LNCAP (cell line): ENCODE results near the gene BTBD2.

Source experiments
- TF ChIP-seq, protein P1 (sequence below): fragments of 450-650 bp; IDR thresholded peaks from 2 replicates; pipeline ENCODE4 v1.5.1; 2017; ENCODE audit warnings: mild to moderate bottlenecking

BTBD2 gene

DNA sequence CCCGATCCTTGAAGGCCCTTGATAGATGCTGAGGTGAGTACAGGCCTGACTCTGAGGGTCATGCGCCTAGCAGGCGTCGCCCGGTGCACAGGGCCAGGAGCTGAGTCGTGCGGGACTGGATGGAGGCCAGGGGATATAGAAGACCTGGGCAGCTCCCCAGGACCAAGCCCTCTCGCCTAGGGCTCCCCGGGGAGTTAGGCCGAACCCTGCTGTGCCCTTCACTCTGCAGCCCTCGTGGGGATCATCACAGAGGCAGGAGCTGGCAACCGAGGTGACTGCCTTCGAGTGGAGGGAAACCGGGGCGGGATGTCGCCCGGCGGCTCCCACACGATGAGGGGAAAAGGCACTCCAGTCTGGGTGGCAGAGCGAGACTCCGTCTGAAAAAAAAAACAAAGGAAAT is 62.9 kb downstream of the BTBD2 start:
- TF ChIP-seq, protein P1, sequence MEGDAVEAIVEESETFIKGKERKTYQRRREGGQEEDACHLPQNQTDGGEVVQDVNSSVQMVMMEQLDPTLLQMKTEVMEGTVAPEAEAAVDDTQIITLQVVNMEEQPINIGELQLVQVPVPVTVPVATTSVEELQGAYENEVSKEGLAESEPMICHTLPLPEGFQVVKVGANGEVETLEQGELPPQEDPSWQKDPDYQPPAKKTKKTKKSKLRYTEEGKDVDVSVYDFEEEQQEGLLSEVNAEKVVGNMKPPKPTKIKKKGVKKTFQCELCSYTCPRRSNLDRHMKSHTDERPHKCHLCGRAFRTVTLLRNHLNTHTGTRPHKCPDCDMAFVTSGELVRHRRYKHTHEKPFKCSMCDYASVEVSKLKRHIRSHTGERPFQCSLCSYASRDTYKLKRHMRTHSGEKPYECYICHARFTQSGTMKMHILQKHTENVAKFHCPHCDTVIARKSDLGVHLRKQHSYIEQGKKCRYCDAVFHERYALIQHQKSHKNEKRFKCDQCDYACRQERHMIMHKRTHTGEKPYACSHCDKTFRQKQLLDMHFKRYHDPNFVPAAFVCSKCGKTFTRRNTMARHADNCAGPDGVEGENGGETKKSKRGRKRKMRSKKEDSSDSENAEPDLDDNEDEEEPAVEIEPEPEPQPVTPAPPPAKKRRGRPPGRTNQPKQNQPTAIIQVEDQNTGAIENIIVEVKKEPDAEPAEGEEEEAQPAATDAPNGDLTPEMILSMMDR: no peak

DNA sequence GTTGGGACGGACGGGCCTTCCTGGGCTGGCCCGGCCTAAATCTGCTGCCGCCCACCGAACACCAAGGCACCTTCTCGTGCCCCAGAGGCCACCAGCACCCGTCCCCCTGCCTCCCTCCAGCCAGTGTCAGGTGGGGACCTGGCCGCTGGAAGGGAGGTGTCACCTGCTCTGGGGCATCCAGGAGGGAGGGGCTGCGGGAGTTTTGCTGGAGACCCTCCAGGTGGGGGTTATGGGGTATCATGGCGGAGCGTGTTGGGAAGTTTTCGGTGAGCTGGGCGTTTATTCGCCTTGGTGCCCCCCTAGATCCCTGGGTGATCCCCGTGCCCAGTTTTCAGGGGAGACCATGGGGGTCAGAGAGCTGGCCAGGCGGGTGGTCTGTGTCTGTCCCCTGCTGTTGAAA is 64.9 kb downstream of the BTBD2 start:
- TF ChIP-seq, protein P1: no peak

DNA sequence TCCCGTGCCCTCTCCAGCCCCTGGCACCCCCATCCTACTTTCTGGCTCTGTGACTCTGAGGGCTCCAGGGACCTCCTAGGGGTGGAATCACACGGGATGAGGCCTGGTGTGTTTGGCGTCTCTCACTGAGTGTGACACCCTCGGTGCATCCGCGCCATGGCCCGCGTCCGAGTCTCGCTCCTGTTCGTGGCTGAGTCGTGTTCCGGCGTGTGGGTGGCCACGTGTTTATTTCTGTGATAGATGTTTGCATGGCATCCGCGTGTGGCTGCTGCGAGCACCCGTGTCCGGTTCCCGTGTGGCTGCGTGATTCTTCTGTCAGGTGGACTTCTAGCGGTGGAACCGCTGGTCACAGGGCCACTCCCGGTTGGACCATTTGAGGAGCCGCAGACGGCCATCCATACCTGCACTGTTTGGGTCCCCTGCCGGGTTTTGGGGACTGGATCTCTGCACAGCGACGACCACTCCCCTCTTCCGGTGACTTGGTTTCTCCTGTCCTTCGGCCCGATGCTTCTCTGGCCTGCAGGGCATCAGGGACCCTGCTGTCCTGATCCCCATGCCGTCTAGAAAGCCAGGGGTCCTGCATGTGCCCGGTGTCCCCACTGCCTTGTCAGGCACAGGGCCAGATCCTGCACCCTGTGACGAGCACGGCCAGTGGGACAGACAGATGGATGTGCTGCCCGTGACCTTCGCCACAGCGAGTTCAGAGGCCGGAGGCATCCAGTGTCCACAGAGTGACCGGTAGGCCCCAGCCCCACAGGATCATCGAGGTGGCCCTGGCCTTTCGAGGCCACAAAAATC is 66.0 kb downstream of the BTBD2 start:
- TF ChIP-seq, protein P1: no peak

GRCh38 chr19:1947651-1948209 is 67.8 kb downstream of the BTBD2 start:
- TF ChIP-seq, protein P1: no peak

DNA sequence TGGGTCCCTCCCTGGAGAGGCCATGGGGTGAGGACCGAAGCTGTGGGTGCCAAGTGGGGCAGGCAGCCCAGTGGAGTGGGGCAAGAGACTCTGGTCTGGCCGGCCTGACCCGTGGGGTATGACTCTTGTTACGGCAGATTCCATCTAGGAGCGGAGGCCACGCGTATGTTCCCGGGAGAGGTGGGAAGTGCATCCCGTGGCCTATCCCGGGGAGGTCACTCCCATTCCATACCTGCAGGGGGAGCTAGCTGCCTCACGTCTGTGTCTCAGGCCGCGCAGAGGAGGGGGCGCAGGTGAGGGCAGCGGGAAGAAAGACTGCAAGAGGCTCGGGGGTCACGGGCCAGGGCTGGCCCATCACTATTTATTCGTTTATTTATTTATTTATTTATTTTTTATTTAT is 69.6 kb downstream of the BTBD2 start:
- TF ChIP-seq, protein P1: peak; percentile 52

DNA sequence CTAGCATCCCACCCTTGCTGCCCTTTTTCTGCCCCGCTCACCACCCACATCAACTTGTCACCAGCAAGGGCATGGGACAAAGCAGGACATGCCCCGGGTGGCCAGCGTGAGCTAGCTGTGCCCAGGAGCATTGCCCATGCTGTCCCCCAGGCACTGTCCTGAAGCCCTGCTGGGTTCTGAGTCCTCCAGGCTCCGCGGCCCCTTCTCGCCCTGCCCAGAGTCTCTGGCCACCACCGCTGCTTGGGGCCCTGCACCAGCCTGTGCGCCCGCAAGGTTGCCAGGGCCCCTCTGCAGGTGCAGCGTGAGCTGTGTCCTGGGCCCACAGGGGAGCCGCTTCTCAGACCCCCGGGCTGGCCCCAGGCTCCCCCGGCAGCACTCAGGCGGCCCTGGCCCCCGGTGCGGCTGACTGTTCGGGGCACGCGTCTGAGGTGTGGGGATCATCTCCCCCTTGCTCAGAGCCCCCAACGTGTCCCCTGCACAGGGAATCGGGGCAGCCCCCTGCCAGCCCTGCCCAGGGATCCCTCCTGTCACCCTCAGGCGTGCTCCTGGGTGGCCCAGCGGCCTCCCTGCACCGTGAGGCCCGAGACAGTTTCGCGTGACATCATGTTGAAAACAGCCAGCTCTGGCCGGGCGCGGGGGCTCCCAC is 70.5 kb downstream of the BTBD2 start:
- TF ChIP-seq, protein P1: no peak

- TF ChIP-seq, protein P1: no peak
Measured at GRCh38 chr19:1944088-1944915, 71.2 kb downstream of the BTBD2 start.
